ENCODE measurements around the gene POLH. TPM values are rescaled to one million over a fixed set of nuclear protein-coding genes. Genes with fewer than 3 reads are reported as not detected.

The POLH gene
- total and polyA plus RNA-seq, 9 of the 15 experiments (the other 6 are each of a cell fraction or from before 2014, with no cell fraction given), result 5.8 to 31.6 (median 20.6) TPM

DNA sequence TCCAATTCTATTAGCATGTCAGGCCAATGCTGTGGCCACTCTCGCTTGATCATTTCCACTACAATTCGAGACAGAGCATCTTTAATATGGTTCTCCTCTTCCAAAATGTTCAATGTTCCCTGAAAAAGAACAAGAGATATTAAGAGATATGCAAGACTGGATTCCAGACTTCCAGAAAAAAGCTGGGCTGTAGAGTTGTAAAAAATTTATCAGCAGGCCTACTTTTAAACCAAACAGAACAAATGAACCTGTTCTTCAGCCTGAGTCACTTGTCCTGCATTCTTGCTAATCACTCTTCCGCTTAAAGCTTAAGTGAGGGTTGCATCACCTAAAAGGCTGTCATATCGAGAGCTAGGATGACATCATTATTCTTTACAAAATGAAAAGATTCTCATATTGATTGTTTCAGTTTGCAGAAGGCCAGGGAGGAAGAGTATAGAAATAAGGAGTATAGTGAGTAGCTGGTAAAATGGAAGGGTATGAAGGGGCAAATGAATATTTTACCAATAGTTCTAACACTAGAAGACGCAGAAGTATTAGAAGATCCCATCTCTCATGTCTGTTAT is 5.0 kb upstream of the POLH start (continued):
- no peak for TF ChIP-seq NFRKB (IDR thresholded peaks at IDR 0.05; ENCODE audit: low read depth)
- no peak for TF ChIP-seq HNRNPK (IDR thresholded peaks at IDR 0.05; ENCODE audit: low read depth, low read length, poor library complexity, severe bottlenecking)
- TF ChIP-seq ZZZ3 (IDR thresholded peaks at IDR 0.05), result no peak
- no peak for TF ChIP-seq POLR2AphosphoS2 (IDR thresholded peaks at IDR 0.05; ENCODE audit: low read length)
- TF ChIP-seq, protein P1, sequence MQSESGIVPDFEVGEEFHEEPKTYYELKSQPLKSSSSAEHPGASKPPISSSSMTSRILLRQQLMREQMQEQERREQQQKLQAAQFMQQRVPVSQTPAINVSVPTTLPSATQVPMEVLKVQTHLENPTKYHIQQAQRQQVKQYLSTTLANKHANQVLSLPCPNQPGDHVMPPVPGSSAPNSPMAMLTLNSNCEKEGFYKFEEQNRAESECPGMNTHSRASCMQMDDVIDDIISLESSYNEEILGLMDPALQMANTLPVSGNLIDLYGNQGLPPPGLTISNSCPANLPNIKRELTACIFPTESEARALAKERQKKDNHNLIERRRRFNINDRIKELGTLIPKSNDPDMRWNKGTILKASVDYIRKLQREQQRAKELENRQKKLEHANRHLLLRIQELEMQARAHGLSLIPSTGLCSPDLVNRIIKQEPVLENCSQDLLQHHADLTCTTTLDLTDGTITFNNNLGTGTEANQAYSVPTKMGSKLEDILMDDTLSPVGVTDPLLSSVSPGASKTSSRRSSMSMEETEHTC (IDR thresholded peaks at IDR 0.05), result no peak
- no peak for TF ChIP-seq FOXK2 (conservative IDR thresholded peaks at IDR 0.05 in 1 of 2, IDR thresholded peaks at IDR 0.05 in 1 of 2; ENCODE audit: low read depth in 2 of 2)
- TF ChIP-seq CXXC5 (CRISPR knock-in tag; IDR thresholded peaks at IDR 0.05), result peak; percentile 81
- no peak for TF ChIP-seq ZNF583 (CRISPR knock-in tag; IDR thresholded peaks at IDR 0.05)
- no peak for TF ChIP-seq ZFX (CRISPR knock-in tag; IDR thresholded peaks at IDR 0.05)
- TF ChIP-seq ZKSCAN3 (CRISPR knock-in tag; IDR thresholded peaks at IDR 0.05), result no peak
- TF ChIP-seq ZBED1 (IDR thresholded peaks at IDR 0.05), result no peak
- TF ChIP-seq, protein P2, sequence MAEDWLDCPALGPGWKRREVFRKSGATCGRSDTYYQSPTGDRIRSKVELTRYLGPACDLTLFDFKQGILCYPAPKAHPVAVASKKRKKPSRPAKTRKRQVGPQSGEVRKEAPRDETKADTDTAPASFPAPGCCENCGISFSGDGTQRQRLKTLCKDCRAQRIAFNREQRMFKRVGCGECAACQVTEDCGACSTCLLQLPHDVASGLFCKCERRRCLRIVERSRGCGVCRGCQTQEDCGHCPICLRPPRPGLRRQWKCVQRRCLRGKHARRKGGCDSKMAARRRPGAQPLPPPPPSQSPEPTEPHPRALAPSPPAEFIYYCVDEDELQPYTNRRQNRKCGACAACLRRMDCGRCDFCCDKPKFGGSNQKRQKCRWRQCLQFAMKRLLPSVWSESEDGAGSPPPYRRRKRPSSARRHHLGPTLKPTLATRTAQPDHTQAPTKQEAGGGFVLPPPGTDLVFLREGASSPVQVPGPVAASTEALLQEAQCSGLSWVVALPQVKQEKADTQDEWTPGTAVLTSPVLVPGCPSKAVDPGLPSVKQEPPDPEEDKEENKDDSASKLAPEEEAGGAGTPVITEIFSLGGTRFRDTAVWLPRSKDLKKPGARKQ (CRISPR knock-in tag; IDR thresholded peaks at IDR 0.05), result no peak
- no peak for TF ChIP-seq KHSRP (IDR thresholded peaks at IDR 0.05)
- TF ChIP-seq, protein P3, sequence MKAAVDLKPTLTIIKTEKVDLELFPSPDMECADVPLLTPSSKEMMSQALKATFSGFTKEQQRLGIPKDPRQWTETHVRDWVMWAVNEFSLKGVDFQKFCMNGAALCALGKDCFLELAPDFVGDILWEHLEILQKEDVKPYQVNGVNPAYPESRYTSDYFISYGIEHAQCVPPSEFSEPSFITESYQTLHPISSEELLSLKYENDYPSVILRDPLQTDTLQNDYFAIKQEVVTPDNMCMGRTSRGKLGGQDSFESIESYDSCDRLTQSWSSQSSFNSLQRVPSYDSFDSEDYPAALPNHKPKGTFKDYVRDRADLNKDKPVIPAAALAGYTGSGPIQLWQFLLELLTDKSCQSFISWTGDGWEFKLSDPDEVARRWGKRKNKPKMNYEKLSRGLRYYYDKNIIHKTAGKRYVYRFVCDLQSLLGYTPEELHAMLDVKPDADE (conservative IDR thresholded peaks at IDR 0.05; ENCODE audit: control insufficient read depth, low read depth, low read length), result no peak
- TF ChIP-seq, protein P4, sequence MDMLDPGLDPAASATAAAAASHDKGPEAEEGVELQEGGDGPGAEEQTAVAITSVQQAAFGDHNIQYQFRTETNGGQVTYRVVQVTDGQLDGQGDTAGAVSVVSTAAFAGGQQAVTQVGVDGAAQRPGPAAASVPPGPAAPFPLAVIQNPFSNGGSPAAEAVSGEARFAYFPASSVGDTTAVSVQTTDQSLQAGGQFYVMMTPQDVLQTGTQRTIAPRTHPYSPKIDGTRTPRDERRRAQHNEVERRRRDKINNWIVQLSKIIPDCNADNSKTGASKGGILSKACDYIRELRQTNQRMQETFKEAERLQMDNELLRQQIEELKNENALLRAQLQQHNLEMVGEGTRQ (CRISPR knock-in tag; IDR thresholded peaks at IDR 0.05), result no peak
- TF ChIP-seq NBN (IDR thresholded peaks at IDR 0.05; ENCODE audit: low read depth), result peak; percentile 77; the same call in 1 of the 2 replicates
- TF ChIP-seq SRSF9 (IDR thresholded peaks at IDR 0.05; ENCODE audit: borderline replicate concordance, low read depth, low read length), result no peak
- no peak for TF ChIP-seq ESRRB (CRISPR knock-in tag; IDR thresholded peaks at IDR 0.05; ENCODE audit: borderline replicate concordance)
- 0 out of 2 replicates have a peak, but pooled peaks have one; percentile 59 for TF ChIP-seq C11orf30 (IDR thresholded peaks at IDR 0.05; ENCODE audit: low read depth)
- TF ChIP-seq SIRT6 (IDR thresholded peaks at IDR 0.05; ENCODE audit: low read depth, low read length), result no peak
- TF ChIP-seq, protein P5, sequence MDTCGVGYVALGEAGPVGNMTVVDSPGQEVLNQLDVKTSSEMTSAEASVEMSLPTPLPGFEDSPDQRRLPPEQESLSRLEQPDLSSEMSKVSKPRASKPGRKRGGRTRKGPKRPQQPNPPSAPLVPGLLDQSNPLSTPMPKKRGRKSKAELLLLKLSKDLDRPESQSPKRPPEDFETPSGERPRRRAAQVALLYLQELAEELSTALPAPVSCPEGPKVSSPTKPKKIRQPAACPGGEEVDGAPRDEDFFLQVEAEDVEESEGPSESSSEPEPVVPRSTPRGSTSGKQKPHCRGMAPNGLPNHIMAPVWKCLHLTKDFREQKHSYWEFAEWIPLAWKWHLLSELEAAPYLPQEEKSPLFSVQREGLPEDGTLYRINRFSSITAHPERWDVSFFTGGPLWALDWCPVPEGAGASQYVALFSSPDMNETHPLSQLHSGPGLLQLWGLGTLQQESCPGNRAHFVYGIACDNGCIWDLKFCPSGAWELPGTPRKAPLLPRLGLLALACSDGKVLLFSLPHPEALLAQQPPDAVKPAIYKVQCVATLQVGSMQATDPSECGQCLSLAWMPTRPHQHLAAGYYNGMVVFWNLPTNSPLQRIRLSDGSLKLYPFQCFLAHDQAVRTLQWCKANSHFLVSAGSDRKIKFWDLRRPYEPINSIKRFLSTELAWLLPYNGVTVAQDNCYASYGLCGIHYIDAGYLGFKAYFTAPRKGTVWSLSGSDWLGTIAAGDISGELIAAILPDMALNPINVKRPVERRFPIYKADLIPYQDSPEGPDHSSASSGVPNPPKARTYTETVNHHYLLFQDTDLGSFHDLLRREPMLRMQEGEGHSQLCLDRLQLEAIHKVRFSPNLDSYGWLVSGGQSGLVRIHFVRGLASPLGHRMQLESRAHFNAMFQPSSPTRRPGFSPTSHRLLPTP (IDR thresholded peaks at IDR 0.05; ENCODE audit: borderline replicate concordance, extremely low read depth, insufficient read length), result no peak
- TF ChIP-seq SOX6 (IDR thresholded peaks at IDR 0.05), result peak; percentile 65
- TF ChIP-seq KLF16 (IDR thresholded peaks at IDR 0.05), result no peak
